DLD1 (cell line): ENCODE data around the gene ENGASE.

Experiments
- in situ Hi-C: cut with HindIII; loops from 2 replicates; pipeline ENCODE4 v1.10.0; 2017; ENCODE audit warnings: low sequenced_read_pairs

Gene ENGASE

GRCh38 chr17:79075446-79075750 is 774 bp downstream of the ENGASE start:
- in situ Hi-C loops: no loop called here

- in situ Hi-C loops: no loop called here
These were observed 1.3 kb downstream of the ENGASE start for GRCh38 chr17:79075861-79076406.

GRCh38 chr17:79077587-79077986 is 3.0 kb downstream of the ENGASE start:
- in situ Hi-C loops: no loop called here

- in situ Hi-C loops: no loop called here
These were observed 4.0 kb downstream of the ENGASE start for GRCh38 chr17:79078476-79079190.

GRCh38 chr17:79079421-79080200 is 5.0 kb downstream of the ENGASE start:
- in situ Hi-C loops: no loop called here

GRCh38 chr17:79080349-79080748 is 5.7 kb downstream of the ENGASE start:
- in situ Hi-C loops: no loop called here

- in situ Hi-C loops: no loop called here
These were observed 6.2 kb downstream of the ENGASE start for GRCh38 chr17:79080761-79081290.

GRCh38 chr17:79081571-79082276 is 7.1 kb downstream of the ENGASE start:
- in situ Hi-C loops: no loop called here

GRCh38 chr17:79082311-79083190 is 7.9 kb downstream of the ENGASE start:
- in situ Hi-C loops: no loop called here

GRCh38 chr17:79083191-79083971 is 8.8 kb downstream of the ENGASE start:
- in situ Hi-C loops: no loop called here

- in situ Hi-C loops: no loop called here
These were observed 9.9 kb downstream of the ENGASE start for GRCh38 chr17:79084291-79085153.

- in situ Hi-C loops: no loop called here
These were observed 10.7 kb downstream of the ENGASE start for GRCh38 chr17:79085154-79085920.

GRCh38 chr17:79085921-79086551 is 11.4 kb downstream of the ENGASE start:
- in situ Hi-C loops: no loop called here

- in situ Hi-C loops: no loop called here
These were observed 12.2 kb downstream of the ENGASE start for GRCh38 chr17:79086609-79087427.

- in situ Hi-C loops: no loop called here
These were observed 13.0 kb downstream of the ENGASE start for GRCh38 chr17:79087428-79088143.
